CD4-positive, alpha-beta memory T cell (primary cell): ENCODE results near the gene IL27RA. TPM values are rescaled to one million over a fixed set of nuclear protein-coding genes. Genes with fewer than 3 reads are reported as not detected.

Source experiments
- CTCF ChIA-PET: fragments of 350-600 bp; sonication (Branson Sonifier 250); formaldehyde crosslinking; loops from one replicate; lab custom pipeline; 2021; ENCODE audit warnings: inconsistent platforms; ENCODE audit not compliant: partially characterized antibody; lab: Charles Lee
- POLR2A ChIA-PET: fragments of 350-600 bp; sonication (Branson Sonifier 250); formaldehyde crosslinking; loops from one replicate; lab custom pipeline; 2021; ENCODE audit not compliant: partially characterized antibody; lab: Charles Lee
- DNase-seq, 5 donors: peaks; one replicate each; pipeline versions ENCODE4 v3.0.0 to v3.0.0-alpha.2; 2020 to 2022; ENCODE audit warnings: mixed read lengths in 1 of 5
- H3K27ac ChIP-seq: one replicate; pipeline ENCODE4 v1.7.0; 2013; ENCODE audit warnings: low read depth, low read length
- H3K27me3 ChIP-seq: 2 replicates; pipeline ENCODE4 v1.7.0; 2013; ENCODE audit warnings: mild to moderate bottlenecking, low read length, moderate library complexity; ENCODE audit not compliant: insufficient read depth
- H3K36me3 ChIP-seq: 2 replicates; pipeline ENCODE4 v1.7.0; 2013; ENCODE audit warnings: mild to moderate bottlenecking, low read length, moderate library complexity; ENCODE audit not compliant: insufficient read depth
- H3K4me1 ChIP-seq: 2 replicates; pipeline ENCODE4 v1.7.0; 2013; ENCODE audit warnings: mild to moderate bottlenecking, low read length, moderate library complexity; ENCODE audit not compliant: insufficient read depth
- H3K4me3 ChIP-seq, 2 donors: one replicate each; pipeline ENCODE4 v1.7.0; 2013; ENCODE audit warnings: low read length in 2 of 2, mild to moderate bottlenecking in 1 of 2
- H3K9me3 ChIP-seq, 2 donors: one replicate each; pipeline ENCODE4 v1.7.0; 2013; ENCODE audit warnings: low read length in 2 of 2, control low read depth in 1 of 2; ENCODE audit not compliant: control insufficient read depth in 1 of 2
- H3K27ac Mint-ChIP-seq, 7 donors: one replicate each; pipeline ENCODE4 v1.8.0; 2020 to 2021; ENCODE audit warnings: mixed read lengths in 7 of 7, mild to moderate bottlenecking in 6 of 7, inconsistent platforms in 3 of 7, moderate library complexity in 3 of 7
- H3K27me3 Mint-ChIP-seq, 2 donors: one replicate each; pipeline ENCODE4 v1.8.0; 2020 to 2021; ENCODE audit warnings: mixed read lengths in 2 of 2
- H3K36me3 Mint-ChIP-seq, 2 donors: one replicate each; pipeline ENCODE4 v1.8.0; 2020 to 2021; ENCODE audit warnings: mixed read lengths in 2 of 2, inconsistent platforms in 1 of 2, mild to moderate bottlenecking in 1 of 2
- H3K4me1 Mint-ChIP-seq, 4 donors: one replicate each; pipeline ENCODE4 v1.8.0; 2020 to 2021; ENCODE audit warnings: mixed read lengths in 4 of 4, mild to moderate bottlenecking in 1 of 4
- H3K4me3 Mint-ChIP-seq, 8 donors: one replicate each; pipeline ENCODE4 v1.8.0; 2020 to 2021; ENCODE audit warnings: mixed read lengths in 8 of 8, mild to moderate bottlenecking in 7 of 8, moderate library complexity in 6 of 8, inconsistent platforms in 3 of 8
- H3K9me3 Mint-ChIP-seq, 8 donors: one replicate each; pipeline ENCODE4 v1.8.0; 2020 to 2021; ENCODE audit warnings: mixed read lengths in 8 of 8, mild to moderate bottlenecking in 5 of 8, inconsistent platforms in 3 of 8, moderate library complexity in 1 of 8
- intact Hi-C: fragments of 100-400 bp; cut with micrococcal nuclease; formaldehyde crosslinking; loops from one replicate; pipeline ENCODE4 v1.15.1; 2023
- polyA plus RNA-seq, 2 donors: library from polyadenylated mRNA; unstranded; fragments of 300-500 nt; fragmentation: Illumina TruSeq; gene quantifications; one replicate each; pipeline ENCODE4 v1.2.3, GENCODE V29; 2021
- total RNA-seq, 2 experiments: library from RNA; stranded (reverse); gene quantifications; one replicate each; pipeline ENCODE4 v1.2.3, GENCODE V29; 2021

The IL27RA gene
- total and polyA plus RNA-seq, 4 experiments from 2014 or later: 74.3 to 104 (median 88.4) TPM

- Mint-ChIP-seq H3K27ac (no peak overlapping the region), H3K4me1 (peaks cover 9 to 28% (median 15%) of the 10 kb centered on the region in 4 donors), H3K4me3 (peak overlapping the region in 1 of 8 donors; percentile 70), H3K27me3 (peaks cover 13 to 22% of the 10 kb centered on the region in 2 donors), H3K36me3 (peaks cover 0 to 3% of the 10 kb centered on the region in 2 donors), H3K9me3 (peaks cover 0 to 3% (median 0%) of the 10 kb centered on the region in 8 donors)
- no peak for DNase-seq
- no peak overlapping the region for H3K4me3 ChIP-seq
- ChIA-PET POLR2A (interaction anchor here (0.6 to 3.3 kb wide), 10 partner anchors 14 to 208 kb away, joined by 3 to 10 read pairs (median 4); partner anchors contain the start of genes IL27RA, PRKACA and RFX1), CTCF (interaction anchor here (0.7 to 4.7 kb wide), 29 partner anchors 10 to 311 kb away, joined by 3 to 65 read pairs (median 5); partner anchors contain the start of genes ASF1B, IL27RA, MISP3 and NANOS3)
- peaks cover 17% of the 10 kb centered on the region for H3K27me3 ChIP-seq
- intact Hi-C loops: loop anchor here (2.0 kb wide), 1 partner anchor 13 kb away; the partner anchor contains the start of gene MISP3
- H3K4me1 ChIP-seq: peaks cover 18% of the 10 kb centered on the region
- H3K36me3 ChIP-seq: no peaks in the 10 kb centered on the region
- H3K9me3 ChIP-seq: no peaks in the 10 kb centered on the region
- H3K27ac ChIP-seq: no peak overlapping the region
Measured at GRCh38 chr19:14059652-14060155, 28.1 kb downstream of the IL27RA start.

- intact Hi-C loops: no loop called here
- Mint-ChIP-seq H3K4me1 (peaks cover 7 to 21% (median 14%) of the 10 kb centered on the region in 4 donors), H3K36me3 (no peaks in the 10 kb centered on the region), H3K27me3 (peaks cover 14 to 22% of the 10 kb centered on the region in 2 donors), H3K4me3 (no peak overlapping the region), H3K27ac (no peak overlapping the region), H3K9me3 (peaks cover 0 to 1% (median 0%) of the 10 kb centered on the region in 8 donors)
- peaks cover 18% of the 10 kb centered on the region for H3K4me1 ChIP-seq
- H3K9me3 ChIP-seq: no peaks in the 10 kb centered on the region
- CTCF ChIA-PET: interaction anchor here (0.7 to 4.7 kb wide), 10 partner anchors 10 to 179 kb away, joined by 3 to 65 read pairs (median 8); partner anchors contain the start of genes IL27RA and MISP3
- no peak overlapping the region for H3K27ac ChIP-seq
- POLR2A ChIA-PET: interaction anchor here (1.2 kb wide), 1 partner anchor 29 kb away, joined by 3 read pairs; no protein-coding TSS in a partner anchor
- H3K27me3 ChIP-seq: peaks cover 17% of the 10 kb centered on the region
- no peak for DNase-seq
- no peak overlapping the region for H3K4me3 ChIP-seq
- no peaks in the 10 kb centered on the region for H3K36me3 ChIP-seq
Measured at GRCh38 chr19:14061081-14061749, 29.7 kb downstream of the IL27RA start.

GRCh38 chr19:14061751-14062557 lies 30.4 kb downstream of the IL27RA start, which contains the start of gene PALM3:
PALM3 (minus strand) TSS chr19:14062076; CDS start chr19:14061980, 96 bp downstream.
- Mint-ChIP-seq H3K4me3 (no peak within 1 kb of the TSS), H3K4me1 (peaks cover 7 to 21% (median 14%) of the 10 kb centered on the region in 4 donors), H3K27ac (no peak within 1 kb of the TSS), H3K9me3 (peaks cover 0 to 1% (median 0%) of the 10 kb centered on the region in 8 donors), H3K27me3 (peaks cover 18 to 23% of the 10 kb centered on the region in 2 donors), H3K36me3 (no peaks in the 10 kb centered on the region)
- intact Hi-C loops: no loop called here
- Histone ChIP-seq H3K4me1 (peaks cover 18% of the 10 kb centered on the region), H3K4me3 (no peak within 1 kb of the TSS), H3K36me3 (no peaks in the 10 kb centered on the region), H3K27ac (no peak within 1 kb of the TSS), H3K27me3 (peaks cover 17% of the 10 kb centered on the region), H3K9me3 (no peaks in the 10 kb centered on the region)
- POLR2A ChIA-PET: no interaction called here
- no peak for DNase-seq
- CTCF ChIA-PET: interaction anchor here (1.2 to 4.7 kb wide), 3 partner anchors 9 to 13 kb away, joined by 3 to 65 read pairs (median 27); partner anchors contain the start of gene MISP3

DNA sequence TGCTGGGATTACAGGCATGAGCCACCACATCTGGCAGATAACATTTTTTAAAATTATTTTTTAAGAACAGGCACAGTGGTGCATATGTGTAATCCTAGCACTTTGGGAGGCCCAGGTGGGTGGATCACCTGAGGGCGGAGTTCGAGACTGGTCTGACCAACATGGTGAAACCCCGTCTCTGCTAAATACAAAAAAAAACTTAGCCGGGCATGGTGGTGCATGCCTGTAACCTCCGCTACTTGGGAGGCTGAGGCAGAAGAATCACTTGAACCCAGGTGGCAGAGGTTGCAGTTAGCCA lies 30.9 kb downstream of the IL27RA start:
- Histone ChIP-seq H3K4me1 (peaks cover 18% of the 10 kb centered on the region), H3K27ac (no peak overlapping the region), H3K36me3 (no peaks in the 10 kb centered on the region), H3K27me3 (peaks cover 17% of the 10 kb centered on the region), H3K4me3 (no peak overlapping the region), H3K9me3 (no peaks in the 10 kb centered on the region)
- DNase-seq: no peak
- no peaks in the 10 kb centered on the region for H3K36me3 Mint-ChIP-seq
- H3K4me3 Mint-ChIP-seq: no peak overlapping the region
- POLR2A ChIA-PET: no interaction called here
- peaks cover 0 to 1% (median 0%) of the 10 kb centered on the region in 8 donors for H3K9me3 Mint-ChIP-seq
- H3K27ac Mint-ChIP-seq: no peak overlapping the region
- peaks cover 18 to 23% of the 10 kb centered on the region in 2 donors for H3K27me3 Mint-ChIP-seq
- H3K4me1 Mint-ChIP-seq: peaks cover 7 to 21% (median 14%) of the 10 kb centered on the region in 4 donors
- CTCF ChIA-PET: interaction anchor here (1.2 to 4.7 kb wide), 2 partner anchors 8 to 13 kb away, joined by 3 to 65 read pairs; partner anchors contain the start of gene MISP3
- intact Hi-C loops: no loop called here

GRCh38 chr19:14063105-14063504 lies 31.5 kb downstream of the IL27RA start:
- peaks cover 15% of the 10 kb centered on the region for H3K27me3 ChIP-seq
- H3K9me3 ChIP-seq: no peaks in the 10 kb centered on the region
- ChIA-PET POLR2A (no interaction called here), CTCF (interaction anchor here (4.7 kb wide), 1 partner anchor 8 kb away, joined by 65 read pairs; the partner anchor contains the start of gene MISP3)
- no peak for DNase-seq
- no peaks in the 10 kb centered on the region for H3K36me3 ChIP-seq
- Mint-ChIP-seq H3K4me1 (peaks cover 6 to 16% (median 11%) of the 10 kb centered on the region in 4 donors), H3K9me3 (peaks cover 0 to 1% (median 0%) of the 10 kb centered on the region in 8 donors), H3K27ac (no peak overlapping the region), H3K4me3 (no peak overlapping the region), H3K27me3 (peaks cover 18 to 20% of the 10 kb centered on the region in 2 donors), H3K36me3 (no peaks in the 10 kb centered on the region)
- H3K4me1 ChIP-seq: peaks cover 13% of the 10 kb centered on the region
- intact Hi-C loops: no loop called here
- no peak overlapping the region for H3K4me3 ChIP-seq
- no peak overlapping the region for H3K27ac ChIP-seq

- Histone ChIP-seq H3K4me3 (no peak overlapping the region), H3K9me3 (no peaks in the 10 kb centered on the region), H3K36me3 (no peaks in the 10 kb centered on the region), H3K4me1 (no peaks in the 10 kb centered on the region), H3K27me3 (no peaks in the 10 kb centered on the region), H3K27ac (no peak overlapping the region)
- Mint-ChIP-seq H3K36me3 (no peaks in the 10 kb centered on the region), H3K27me3 (peaks cover 1 to 7% of the 10 kb centered on the region in 2 donors), H3K27ac (peak overlapping the region in 2 of 7 donors; percentile 1 to 72), H3K9me3 (peaks cover 0 to 1% (median 0%) of the 10 kb centered on the region in 8 donors), H3K4me3 (no peak overlapping the region), H3K4me1 (peaks cover 0 to 9% (median 0%) of the 10 kb centered on the region in 4 donors)
- ChIA-PET CTCF (interaction anchor here (1.5 kb wide), 1 partner anchor 204 kb away, joined by 3 read pairs; no protein-coding TSS in a partner anchor), POLR2A (no interaction called here)
- no peak for DNase-seq
- intact Hi-C loops: no loop called here
Measured at GRCh38 chr19:14066134-14066533, 34.6 kb downstream of the IL27RA start.
